ENCODE data around the gene PCDH1. TPM values are rescaled to one million over a fixed set of nuclear protein-coding genes. Genes with fewer than 3 reads are reported as not detected.
A peak's percentile ranks its signal among the peaks of the same experiment; 100 is the strongest.

Gene PCDH1
- total and polyA plus RNA-seq, 7 donors, result 8.6 to 47.2 (median 13.2) TPM

DNA sequence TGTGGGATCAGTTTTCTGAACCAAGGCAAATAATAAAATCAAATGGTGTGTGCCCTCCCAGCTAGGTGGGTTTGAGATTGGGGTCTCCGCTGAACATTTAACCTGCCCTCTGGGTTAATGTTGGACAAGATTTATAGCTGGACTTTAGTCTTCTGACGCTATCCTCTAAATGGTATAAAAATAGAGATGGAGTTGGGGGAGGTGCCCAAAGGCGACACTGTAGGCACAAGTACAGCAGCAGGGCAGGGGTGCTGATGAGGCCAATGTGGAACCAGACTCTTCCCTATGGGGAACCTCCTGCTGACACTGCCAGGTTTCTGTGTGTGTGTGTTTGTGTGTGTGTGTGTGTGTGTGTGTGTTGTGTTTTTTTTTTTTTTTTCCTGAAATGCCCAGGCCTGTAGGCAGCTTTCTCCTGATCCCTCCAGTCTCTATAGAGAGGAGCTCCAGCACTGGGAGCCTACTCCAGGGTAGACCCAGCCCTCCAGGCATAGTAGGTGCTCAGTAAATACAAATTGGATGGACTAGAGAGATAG is 37.9 kb downstream of the PCDH1 start:
- H3K9me3 ChIP-seq, result no peaks in the 10 kb centered on the region
- TF ChIP-seq EP300 (IDR thresholded peaks at IDR 0.05) (no peak), POLR2AphosphoS5 (IDR thresholded peaks at IDR 0.05) (peak in 1 of 4 donors; percentile 18), POLR2A (IDR thresholded peaks at IDR 0.05) (peak in 1 of 2 donors; percentile 45)
- TF ChIP-seq, protein P1, sequence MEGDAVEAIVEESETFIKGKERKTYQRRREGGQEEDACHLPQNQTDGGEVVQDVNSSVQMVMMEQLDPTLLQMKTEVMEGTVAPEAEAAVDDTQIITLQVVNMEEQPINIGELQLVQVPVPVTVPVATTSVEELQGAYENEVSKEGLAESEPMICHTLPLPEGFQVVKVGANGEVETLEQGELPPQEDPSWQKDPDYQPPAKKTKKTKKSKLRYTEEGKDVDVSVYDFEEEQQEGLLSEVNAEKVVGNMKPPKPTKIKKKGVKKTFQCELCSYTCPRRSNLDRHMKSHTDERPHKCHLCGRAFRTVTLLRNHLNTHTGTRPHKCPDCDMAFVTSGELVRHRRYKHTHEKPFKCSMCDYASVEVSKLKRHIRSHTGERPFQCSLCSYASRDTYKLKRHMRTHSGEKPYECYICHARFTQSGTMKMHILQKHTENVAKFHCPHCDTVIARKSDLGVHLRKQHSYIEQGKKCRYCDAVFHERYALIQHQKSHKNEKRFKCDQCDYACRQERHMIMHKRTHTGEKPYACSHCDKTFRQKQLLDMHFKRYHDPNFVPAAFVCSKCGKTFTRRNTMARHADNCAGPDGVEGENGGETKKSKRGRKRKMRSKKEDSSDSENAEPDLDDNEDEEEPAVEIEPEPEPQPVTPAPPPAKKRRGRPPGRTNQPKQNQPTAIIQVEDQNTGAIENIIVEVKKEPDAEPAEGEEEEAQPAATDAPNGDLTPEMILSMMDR (IDR thresholded peaks at IDR 0.05), result no peak
- H3K4me1 ChIP-seq, result peaks cover 0 to 6% (median 2%) of the 10 kb centered on the region in 4 donors
- intact Hi-C loops (cut with DNase I), result no loop called here
- no peaks in the 10 kb centered on the region for H3K36me3 ChIP-seq
- no peak overlapping the region for H3K4me3 ChIP-seq
- peak overlapping the region; percentile 10 to 47 (median 44) for H3K27ac ChIP-seq
- no peak for DNase-seq
- H3K27me3 ChIP-seq, result peaks cover 0 to 36% (median 0%) of the 10 kb centered on the region in 3 donors
- WGBS, 2 donors, result 19 to 61% methylated on average over 3 of the region's 3 CpGs

DNA sequence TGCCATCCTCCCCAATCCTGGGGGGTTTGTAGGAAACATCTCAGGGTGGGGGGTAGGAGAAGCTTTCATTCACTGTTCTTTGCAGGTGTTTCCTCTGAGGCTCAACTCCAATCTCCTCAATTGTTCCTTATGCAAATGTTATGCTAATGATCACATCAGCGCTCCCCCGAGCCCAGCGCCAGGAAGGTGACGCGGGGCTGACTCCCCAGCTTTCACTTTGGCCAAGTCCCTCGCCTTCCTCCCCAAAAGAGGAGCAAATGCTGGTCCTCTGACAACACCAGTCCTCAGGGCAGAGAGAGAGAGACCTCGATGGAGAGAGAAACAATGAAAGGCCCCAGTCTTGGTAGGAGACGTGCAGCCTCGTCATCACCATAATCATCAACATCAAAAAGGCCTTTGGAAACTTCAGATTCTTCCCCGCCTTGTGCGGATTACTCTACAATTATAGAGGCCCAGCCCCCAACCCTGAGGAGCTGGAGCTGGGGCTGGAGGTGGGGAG is 39.1 kb downstream of the PCDH1 start:
- Histone ChIP-seq H3K36me3 (no peaks in the 10 kb centered on the region), H3K9me3 (no peaks in the 10 kb centered on the region), H3K27ac (peak overlapping the region in 2 of 4 donors; percentile 18 to 51), H3K4me3 (no peak overlapping the region), H3K4me1 (peaks cover 0 to 6% (median 2%) of the 10 kb centered on the region in 4 donors), H3K27me3 (peaks cover 0 to 32% (median 0%) of the 10 kb centered on the region in 3 donors)
- intact Hi-C loops (cut with DNase I), result no loop called here
- TF ChIP-seq POLR2A (IDR thresholded peaks at IDR 0.05), result no peak
- TF ChIP-seq, protein P1 (IDR thresholded peaks at IDR 0.05), result no peak
- TF ChIP-seq EP300 (IDR thresholded peaks at IDR 0.05), result no peak
- TF ChIP-seq POLR2AphosphoS5 (IDR thresholded peaks at IDR 0.05), result peak in 1 of 4 donors; percentile 21
- WGBS, 2 donors, result 54 to 82% methylated on average over 11 of the region's 11 CpGs
- no peak for DNase-seq

DNA sequence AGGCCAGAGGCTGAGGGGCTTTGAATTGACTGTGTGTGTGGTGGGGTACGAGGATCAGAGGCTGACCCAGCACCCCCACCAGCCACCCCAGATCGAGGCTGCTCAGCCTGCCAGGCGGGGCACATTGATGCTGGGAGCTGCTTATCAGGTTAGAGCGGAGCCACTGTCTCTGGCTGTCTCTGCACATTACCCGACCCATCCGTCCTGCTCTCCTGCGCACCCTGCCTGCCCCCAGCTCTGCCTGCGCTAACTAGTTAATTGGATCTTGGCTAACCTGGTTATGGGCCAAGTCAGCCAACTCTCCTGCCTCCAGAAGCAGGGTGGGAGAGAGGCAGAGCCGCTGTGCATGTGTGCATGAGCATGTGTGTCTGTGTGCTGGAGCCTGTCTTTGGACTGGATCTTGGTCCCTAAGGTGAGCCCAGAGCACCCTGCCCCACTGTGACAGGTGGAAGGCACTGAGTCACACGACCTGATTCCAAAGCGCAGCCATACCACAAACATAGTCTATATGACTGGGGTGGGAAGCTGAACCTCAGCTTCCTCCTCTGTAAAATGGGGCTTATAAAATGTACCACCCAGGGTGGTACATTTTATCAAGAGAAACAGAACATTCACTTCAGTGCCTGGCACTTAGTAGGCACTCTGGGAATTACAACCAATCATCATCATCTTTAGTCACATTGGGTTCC is 39.7 kb downstream of the PCDH1 start:
- intact Hi-C loops (cut with DNase I), result no loop called here
- peak overlapping the region in 2 of 4 donors; percentile 19 to 51 for H3K27ac ChIP-seq

DNA sequence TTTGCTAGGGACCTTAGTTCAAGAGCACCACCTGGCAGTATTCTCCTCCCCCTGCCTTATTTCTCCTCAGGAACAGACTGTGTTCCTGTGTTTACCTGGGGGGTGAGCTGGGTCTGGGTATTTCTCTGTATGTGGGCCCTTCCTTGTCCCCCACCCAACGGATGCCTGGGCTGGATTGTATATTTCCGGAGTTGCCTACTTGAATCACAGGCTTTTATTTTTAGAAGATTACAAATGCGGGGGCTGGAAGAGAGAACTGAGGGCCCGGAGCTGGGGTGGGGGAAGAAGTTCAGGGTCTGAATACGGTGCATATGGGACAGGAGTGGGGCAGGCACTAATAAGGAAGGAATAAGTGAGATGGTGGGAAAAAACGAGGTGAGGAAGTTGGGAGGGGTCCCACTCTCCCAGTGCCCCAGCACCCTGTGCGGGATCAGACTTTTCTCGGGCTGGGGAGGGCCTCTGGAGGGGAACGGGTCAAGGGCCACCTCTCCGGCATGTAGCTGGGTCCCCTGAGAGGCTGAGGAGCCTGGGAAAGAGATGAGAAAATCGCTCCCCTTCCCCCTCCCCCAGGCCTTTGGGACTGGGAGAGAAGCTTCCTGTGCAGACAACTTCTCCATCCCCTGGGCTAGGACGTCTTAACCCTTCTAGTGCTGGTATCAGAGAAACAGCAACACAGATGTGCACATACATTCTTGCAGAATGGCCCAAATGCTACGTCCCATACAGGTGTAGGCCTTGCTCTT is 42.1 kb downstream of the PCDH1 start:
- no peaks in the 10 kb centered on the region for H3K36me3 ChIP-seq
- peaks cover 0 to 20% (median 0%) of the 10 kb centered on the region in 3 donors for H3K27me3 ChIP-seq
- intact Hi-C loops (cut with DNase I), result no loop called here
- H3K4me3 ChIP-seq, result no peak overlapping the region
- H3K27ac ChIP-seq, result peak overlapping the region in 3 of 4 donors; percentile 2 to 49 (median 45)
- WGBS, 2 donors, result 34 to 71% methylated on average over 13 of the region's 13 CpGs
- TF ChIP-seq POLR2A (IDR thresholded peaks at IDR 0.05) (no peak), POLR2AphosphoS5 (IDR thresholded peaks at IDR 0.05) (no peak), EP300 (IDR thresholded peaks at IDR 0.05) (no peak)
- TF ChIP-seq, protein P1 (IDR thresholded peaks at IDR 0.05), result no peak
- no peak for DNase-seq
- no peaks in the 10 kb centered on the region for H3K9me3 ChIP-seq
- peaks cover 0 to 6% (median 0%) of the 10 kb centered on the region in 4 donors for H3K4me1 ChIP-seq

More for the DNA sequence above, 39.7 kb downstream of the PCDH1 start:
- no peak for TF ChIP-seq POLR2AphosphoS5 (IDR thresholded peaks at IDR 0.05)
- TF ChIP-seq, protein P1 (IDR thresholded peaks at IDR 0.05), result no peak
- no peak for TF ChIP-seq POLR2A (IDR thresholded peaks at IDR 0.05)
- no peak for TF ChIP-seq EP300 (IDR thresholded peaks at IDR 0.05)
- Histone ChIP-seq H3K36me3 (no peaks in the 10 kb centered on the region), H3K4me1 (peaks cover 0 to 6% (median 2%) of the 10 kb centered on the region in 4 donors), H3K4me3 (no peak overlapping the region), H3K27me3 (peaks cover 0 to 32% (median 0%) of the 10 kb centered on the region in 3 donors), H3K9me3 (no peaks in the 10 kb centered on the region)
- 80 to 82% methylated on average over 11 of the region's 11 CpGs for WGBS, 2 donors
- no peak for DNase-seq
